Occipital lobe (tissue), 2 donors: ENCODE results near the gene FRYL. TPM values are rescaled to one million over a fixed set of nuclear protein-coding genes. Genes with fewer than 3 reads are reported as not detected.
"Not testable (repeated sequence)": the region's sequence is repeated elsewhere in the genome, so short reads cannot be mapped to it uniquely, and the experiment has no call there.

ENCODE experiments used
- DNase-seq: peaks from one replicate; lab custom pipeline; 2025; lab: John Stamatoyannopoulos, UW
- total RNA-seq: library from RNA; depleted of rRNA; stranded (reverse); fragments of >200 nt; gene quantifications from one replicate; pipeline ENCODE4 v1.2.3, GENCODE V29; 2014

FRYL gene
- total RNA-seq, 1 donor from 2014 or later = 94.1 TPM

DNA sequence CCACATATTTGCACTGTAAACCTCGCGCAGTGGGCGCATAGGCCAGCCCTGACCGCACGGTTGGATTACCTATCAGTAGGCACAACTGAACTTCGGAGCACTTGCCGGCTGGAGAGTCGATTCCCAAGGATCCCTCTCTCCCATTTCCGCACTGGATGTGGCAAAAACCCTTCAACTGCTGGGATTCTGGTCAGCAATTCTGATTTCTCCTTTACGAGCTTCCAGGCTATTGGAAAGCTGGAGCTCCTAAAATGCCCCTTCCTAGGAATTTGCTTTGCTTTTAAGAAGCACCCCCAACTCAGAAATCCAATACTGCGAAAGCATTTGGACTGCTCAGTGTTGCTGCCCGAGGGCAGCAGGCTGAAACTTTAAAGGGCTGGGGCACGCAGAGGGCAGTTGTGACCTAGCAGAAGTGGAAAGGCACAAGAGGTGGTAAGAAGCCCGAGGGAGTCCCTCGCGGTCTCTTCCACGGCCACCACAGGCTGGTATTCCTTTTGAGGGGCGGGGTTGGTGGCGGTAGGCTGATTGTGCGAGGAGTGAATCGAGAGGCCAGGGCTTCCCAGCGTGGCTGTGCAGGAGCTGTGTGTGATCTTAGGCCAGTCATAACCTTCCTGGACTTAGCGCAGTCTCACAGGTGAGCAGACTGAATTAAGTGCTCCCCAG lies 288.4 kb downstream of the FRYL start:
- DNase-seq = no peak

DNA sequence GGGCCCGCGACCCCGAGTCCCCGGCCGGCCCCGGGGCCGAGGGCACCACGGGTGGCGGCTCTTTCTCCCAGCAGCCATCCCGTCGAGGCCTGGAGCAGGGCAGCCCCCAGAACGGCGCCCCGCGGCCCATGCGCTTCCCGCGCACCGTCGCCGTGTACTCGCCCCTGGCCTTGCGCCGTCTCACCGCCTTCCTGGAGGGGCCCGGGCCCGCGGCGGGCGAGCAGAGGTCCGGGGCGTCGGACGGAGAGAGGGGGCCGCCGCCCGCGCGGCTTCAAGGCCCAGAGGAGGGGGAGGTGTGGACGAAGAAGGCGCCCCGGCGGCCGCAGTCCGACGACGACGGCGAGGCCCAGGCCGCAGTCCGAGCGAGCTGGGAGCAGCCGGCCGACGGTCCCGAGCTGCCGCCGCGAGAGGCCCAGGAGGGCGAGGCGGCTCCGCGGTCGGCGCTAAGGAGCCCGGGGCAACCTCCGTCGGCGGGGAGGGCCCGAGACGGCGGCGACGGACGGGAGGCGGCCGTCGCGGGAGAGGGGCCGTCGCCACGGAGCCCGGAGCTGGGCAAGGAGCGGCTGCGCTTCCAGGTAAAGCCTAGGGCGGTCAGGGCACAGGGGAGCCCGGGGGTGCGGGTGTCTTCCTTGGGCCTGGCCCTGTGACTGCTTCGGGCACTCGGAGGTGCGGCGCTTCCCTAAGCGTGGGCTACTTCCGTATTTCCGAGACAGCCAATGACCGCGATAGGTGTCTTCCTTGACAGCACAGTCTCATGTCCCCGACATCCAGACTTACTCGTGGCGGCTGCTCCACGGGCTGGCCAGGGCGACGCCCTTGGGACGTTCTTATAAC lies 289.2 kb downstream of the FRYL start:
- DNase-seq = no peak

DNA sequence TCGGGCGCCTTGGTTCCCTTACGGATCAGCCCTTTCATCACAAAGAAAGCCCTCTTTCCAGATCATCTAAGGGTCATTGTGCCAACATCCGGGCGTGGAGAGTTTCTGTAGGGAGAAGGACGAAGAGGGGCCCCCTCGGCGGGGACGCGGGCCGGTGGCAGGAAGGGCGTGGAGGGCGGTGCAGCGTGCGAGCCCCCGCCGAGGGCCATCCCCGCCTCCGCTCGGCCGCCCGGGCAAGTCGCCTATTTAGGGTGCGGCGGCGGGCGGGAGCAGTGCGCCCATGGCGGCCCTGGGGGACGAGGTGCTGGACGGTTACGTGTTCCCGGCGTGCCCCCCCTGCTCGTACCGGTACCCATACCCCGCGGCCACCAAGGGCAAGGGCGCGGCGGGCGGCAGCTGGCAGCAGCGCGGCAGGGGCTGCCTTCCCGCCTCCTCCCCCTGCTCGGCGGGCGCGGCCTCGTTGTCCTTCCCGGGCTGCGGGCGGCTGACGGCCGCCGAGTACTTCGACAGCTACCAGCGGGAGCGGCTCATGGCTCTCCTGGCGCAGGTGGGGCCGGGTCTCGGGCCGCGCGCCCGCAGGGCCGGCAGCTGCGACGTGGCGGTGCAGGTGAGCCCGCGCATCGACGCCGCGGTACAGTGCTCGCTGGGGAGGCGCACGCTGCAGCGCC lies 289.9 kb downstream of the FRYL start, which contains the start of gene ZAR1:
Gene ZAR1, plus strand, starts transcription at position 241 of the 668 bp plus-strand sequence. Its CDS starts 40 bp downstream, at position 281.
- no peak for DNase-seq

DNA sequence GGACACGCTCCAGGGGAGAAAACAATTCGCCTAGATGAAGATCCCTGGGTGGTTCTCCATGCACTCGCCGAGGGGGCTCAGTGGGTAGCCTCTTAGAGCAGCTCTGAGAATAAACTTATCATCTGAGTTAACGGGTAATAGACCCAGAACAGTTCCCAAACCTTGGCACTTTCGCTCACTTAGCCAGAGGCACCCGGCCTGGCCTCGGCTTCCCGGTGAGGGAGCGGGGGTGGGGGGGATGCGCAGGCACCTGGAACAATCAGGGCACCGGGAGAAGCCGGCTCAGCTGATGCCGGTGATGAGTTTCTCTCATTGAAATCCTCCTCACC lies 290.4 kb downstream of the FRYL start:
- no peak for DNase-seq

DNA sequence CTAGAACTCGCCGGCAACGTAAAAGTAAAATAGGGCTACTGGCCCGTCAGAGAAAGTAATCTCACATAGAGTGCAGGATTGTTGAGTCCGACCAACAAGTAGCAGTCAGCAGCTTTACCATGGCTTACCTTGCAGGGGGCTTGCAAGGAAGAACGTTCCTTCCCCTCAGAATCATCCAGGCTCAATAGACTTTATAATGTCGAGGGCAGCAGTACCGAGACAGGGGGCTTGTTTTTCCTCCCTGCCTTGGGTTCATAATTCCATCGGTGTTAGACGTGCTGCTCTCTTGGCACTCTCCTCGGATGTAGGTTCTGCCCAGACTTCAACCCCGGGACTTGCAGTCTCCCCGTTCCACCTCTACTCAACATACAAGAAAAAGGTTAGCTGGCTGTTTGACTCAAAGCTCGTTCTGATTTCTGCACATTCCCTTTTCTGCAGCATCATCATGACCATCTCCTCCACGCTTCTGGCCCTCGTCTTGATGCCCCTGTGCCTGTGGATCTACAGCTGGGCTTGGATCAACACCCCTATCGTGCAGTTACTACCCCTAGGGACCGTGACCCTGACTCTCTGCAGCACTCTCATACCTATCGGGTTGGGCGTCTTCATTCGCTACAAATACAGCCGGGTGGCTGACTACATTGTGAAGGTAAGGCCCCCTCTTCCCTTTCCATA lies 295.4 kb downstream of the FRYL start:
- no peak for DNase-seq

DNA sequence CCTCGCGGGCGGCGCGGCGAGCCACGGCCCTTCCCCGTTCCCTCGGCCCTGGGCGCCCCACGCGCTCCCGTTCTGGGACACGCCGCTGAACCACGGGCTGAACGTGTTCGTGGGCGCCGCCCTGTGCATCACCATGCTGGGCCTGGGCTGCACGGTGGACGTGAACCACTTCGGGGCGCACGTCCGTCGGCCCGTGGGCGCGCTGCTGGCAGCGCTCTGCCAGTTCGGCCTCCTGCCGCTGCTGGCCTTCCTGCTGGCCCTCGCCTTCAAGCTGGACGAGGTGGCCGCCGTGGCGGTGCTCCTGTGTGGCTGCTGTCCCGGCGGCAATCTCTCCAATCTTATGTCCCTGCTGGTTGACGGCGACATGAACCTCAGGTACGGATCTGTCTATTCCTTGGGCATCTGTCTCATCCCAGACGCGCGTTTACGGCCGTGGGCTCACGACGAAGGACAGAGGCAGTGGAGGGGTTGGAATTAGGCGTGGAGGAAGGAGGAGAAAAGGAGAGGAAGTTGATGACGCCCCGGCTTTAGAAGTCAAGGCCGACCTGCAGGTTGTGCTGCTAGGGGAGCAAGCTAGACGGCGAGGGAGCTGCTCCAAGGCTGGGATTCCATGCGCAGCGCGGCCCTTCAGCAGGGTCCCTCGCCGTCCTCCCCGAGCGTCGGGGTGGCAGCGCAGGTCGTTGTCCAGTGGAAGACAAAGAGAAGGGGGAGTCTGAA lies 296.1 kb downstream of the FRYL start:
- no peak for DNase-seq

DNA sequence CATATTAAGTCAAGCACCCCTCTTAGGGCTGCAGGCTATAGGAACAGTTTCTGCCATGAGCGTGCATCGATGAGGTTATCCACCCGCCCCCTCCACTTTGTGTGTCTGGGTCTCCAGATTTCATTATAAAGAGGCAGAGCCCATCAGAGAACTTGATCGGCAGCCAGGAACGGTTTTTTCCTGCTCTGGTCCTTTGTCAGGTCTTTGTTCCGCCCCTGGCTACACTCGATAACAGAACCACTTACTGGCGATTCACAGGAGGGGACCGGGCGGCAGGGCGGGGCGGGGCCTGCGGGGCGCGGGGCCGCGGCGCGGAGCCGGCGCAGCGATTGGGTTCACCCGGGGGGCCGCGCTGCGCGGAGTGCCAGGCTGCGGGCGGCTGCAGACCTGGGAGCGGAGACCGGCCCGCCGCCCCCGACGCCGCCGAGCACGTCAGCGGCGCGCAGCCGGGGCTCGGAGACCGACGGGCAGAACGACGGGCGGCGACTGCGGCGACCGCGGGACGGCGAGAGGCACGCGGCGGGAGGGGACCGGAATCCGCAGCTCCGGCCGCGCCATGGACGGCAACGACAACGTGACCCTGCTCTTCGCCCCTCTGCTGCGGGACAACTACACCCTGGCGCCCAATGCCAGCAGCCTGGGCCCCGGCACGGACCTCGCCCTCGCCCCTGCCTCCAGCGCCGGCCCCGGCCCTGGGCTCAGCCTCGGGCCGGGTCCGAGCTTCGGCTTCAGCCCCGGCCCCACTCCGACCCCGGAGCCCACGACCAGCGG lies 296.9 kb downstream of the FRYL start, which contains the start of gene SLC10A4:
Gene SLC10A4, plus strand, starts transcription at position 338 of the 771 bp plus-strand sequence. Its CDS starts 219 bp downstream, at position 557.
- DNase-seq = no peak

DNA sequence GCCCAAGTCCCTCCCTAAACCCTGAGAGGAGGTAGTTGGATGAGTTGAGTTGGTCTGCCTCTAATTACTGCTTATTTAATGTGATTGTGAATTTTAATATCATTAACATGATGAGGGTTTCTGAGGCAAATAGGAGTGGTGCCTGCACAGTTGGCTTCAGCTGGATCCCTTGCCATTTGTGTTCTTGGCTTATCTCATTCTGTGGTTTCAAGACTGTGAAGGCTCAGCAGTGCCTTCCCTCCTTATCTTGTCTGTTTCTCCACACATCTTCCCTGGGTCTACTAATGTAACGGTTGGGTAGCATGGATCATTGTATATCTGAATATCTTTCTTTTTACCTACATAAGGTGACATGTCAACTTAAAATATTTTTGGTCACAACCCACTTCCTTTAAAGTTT lies 298.5 kb downstream of the FRYL start:
- no peak for DNase-seq

DNA sequence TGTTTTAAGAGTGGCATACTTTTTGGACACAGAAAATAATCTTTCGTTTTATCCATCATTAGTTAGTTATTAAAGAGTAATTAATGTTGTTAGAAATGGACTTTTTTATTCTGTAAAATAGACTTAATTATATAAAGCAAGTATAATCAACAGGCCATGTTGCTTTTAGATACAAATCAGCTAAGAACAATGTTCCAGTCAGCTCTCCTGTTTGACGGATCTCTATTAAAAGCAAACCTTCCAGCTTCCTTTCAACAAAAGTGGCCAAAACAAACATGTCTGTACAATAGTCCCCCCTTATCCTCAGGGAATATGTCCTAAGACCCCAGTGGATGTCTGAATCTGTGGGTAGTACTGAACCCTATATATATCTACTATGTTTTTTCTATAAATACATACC lies 301.8 kb downstream of the FRYL start:
- DNase-seq = no peak

DNA sequence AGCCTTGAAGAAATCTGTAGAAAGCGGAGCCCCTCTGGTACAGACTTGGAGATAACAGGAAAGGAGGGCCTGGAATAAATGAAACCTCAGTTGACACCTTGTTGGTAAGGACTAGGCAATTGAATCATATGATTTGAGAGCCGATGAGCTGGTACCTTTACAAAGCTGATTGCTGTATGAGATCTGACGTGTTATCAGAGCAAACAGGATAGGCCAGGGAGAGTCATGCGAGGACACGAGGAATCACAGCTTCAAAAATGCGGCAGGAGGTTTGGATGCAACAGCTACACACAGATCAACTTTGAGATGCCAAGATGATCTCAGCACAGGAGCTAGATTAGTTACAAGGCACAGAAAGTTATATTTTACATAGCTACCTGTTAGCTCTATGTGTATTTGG lies 304.3 kb downstream of the FRYL start:
- DNase-seq = no peak

DNA sequence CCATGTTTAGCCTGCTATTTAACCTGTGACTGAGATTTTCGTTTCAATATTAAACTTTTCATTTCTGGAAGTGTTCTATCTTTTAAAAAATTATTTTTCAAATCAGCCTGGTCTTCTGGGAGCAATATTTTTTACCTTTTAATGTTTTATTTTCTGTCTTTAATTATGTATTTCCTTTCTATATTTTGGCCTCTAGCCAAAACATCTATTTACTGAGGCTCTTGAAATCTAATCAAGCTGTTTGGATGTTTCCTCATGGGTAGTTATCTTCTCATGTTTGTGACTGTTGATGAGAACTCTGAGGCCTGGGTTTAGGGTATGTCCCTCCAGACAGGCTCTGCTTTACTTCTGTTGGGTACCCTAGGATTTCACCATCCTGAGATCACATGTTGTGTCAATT lies 307.3 kb downstream of the FRYL start:
- DNase-seq = no peak

DNA sequence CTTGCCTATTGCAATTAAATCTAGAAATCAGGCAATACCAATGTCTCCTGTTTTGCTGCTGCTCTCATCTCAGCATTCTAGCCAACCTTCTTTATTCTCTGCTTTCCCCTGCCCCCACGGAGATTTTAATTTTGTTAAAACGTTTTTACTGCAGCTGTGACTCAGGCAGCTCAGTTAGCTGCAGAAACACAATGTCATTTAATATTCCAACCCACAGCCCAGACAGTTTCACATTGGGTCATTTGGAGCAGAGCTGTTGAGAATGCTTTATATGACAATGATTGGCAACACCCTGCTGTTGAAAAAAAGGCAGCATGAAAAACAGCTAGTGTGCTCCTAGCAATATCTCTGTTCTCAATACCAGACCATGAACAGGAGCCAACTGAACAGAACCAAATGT lies 309.5 kb downstream of the FRYL start:
- no peak for DNase-seq

DNA sequence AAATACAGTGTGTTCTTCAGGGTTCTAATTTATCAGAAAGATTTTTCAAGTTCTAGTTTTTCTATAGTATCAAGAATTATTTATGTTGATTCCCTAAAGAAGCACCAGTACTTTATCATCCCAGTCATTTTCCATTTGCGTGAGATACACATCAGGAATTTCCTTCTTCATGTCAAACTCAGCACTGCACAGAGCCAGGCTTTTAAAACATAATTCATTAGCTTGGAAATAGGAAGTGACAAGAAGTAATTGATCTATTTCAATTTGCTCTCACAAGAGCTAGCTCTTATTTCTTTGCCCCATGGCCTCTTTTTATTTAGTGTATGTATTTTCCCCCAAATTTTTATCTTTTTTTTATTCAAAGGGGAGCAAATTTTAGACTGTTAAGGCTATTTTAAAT lies 309.9 kb downstream of the FRYL start:
- DNase-seq = no peak

DNA sequence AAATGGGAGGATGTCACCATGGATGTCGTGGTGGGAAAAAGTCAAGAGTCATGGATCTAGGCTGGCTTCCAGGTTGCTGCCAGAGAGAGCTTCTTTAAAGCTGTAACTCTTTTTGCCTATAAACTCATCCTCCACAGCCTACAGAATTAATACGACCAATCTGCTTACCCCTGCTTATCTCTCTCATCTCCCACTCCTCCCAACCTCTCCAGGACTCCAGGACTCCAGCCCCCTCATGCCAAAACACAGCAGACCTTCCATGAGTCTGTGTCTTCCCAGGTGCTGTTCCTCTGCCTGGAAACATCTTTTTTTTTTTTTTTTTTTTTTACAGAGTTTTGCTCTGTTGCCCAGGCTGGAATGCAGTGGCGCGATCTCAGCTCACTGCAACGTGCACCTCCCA lies 312.2 kb downstream of the FRYL start:
- DNase-seq = no peak

DNA sequence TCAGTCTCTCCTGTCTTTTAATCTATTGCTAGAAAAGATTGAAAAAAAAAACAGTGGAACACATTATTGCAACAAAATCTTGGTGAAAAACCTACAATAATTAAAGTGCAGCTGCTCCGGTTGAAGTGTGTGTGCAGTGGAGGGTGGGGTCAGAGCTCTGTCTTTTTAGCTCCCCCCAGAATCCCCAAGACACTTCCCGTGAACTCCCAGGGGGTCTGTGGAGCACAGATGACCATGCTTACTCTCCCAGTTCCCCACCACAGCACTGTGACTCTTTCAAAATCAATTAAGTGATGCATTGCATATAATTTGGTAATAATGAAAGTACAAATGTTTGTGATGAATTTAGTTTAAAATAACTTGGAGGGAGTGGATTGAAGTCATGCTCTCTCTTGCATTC lies 312.6 kb downstream of the FRYL start:
- no peak for DNase-seq

DNA sequence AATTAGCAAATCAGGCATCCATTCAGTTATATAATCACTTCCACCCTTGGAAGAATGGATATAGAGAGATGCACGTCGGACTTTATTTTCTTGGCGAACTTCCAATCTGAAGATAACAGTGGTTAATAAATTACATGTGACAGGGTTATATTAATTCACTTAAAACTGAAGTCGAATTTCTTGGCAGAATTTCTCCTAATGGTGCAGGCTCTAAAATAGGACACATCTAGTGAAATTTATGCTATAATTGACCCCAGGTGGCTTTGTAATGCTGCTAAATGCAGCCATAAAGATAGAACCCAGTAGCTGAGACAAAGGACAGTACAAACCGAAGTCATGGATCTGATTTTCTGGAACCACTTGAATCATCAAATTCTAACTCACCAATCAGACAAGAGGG lies 317.7 kb downstream of the FRYL start:
- no peak for DNase-seq

DNA sequence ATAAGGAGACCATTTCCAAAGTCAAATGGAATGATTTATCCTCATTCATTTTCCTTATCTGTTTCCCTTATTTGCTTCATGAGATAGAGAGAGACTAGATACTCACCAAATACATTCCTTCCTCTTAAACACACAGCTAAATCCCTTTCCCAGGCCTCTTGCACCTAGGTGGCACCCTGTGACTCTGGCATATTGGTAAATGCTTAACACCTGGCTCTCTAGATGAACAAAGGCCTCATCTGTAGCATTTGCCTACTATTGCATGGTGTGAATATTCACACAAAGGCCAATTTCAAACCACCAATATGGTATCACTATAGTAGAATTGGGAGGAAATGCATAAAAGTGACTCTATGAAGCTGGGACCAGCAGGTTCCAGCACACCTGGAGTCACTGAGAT lies 319.1 kb downstream of the FRYL start:
- DNase-seq = no peak

DNA sequence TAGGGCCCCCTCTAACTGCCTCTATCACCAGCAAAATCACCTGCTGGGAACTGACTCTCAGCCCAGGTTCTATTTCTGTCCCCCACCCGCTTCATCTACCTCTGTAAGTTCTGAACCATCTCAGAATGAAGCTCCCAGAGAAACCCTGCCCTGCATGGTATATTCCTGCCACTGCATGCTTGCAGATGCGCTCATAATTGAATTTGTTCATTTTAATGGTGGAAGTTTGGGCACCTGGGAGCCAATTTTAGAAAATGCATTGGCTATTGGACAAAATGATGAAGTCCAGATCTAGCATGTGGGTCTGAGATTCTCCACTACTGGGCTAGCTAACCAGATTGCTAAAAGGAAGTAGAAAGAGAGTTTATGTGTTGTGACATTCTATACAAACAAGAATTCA lies 325.5 kb downstream of the FRYL start:
- DNase-seq = no peak

DNA sequence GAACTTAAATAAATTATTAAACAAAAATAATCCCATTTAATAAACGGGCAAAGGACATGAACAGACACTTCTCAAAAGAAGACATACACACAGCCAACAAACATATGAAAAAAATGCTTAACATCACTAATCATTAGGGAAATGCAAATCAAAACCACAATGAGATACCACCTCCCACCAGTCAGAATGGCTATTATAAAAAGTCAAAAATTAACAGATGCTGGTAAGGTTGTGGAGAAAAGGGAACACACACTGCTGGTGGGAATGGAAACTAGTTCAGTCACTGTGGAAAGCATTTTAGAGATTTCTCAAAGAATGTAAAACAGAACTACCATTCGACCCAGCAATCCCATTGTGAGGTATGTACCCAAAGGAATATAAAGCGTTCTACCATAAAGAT lies 328.4 kb downstream of the FRYL start:
- DNase-seq = not testable (repeated sequence)

DNA sequence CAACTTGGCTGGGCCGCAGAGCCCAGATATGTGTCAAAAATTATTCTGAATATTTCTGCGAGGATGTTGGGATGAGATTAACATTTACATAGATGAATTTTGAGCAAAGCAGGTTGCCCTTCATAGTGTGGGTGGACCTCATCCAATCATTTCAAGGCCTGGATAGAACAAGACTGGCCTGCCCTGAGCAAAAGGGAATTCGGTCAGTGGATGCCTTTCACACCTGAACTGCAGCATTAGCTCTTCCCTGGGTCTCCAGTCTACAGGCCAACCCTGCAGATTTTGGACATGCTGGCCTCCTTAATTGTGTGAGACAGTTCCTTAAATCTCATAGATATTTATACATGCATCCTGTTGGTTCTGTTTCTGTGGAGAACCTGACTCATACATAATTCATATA lies 329.3 kb downstream of the FRYL start:
- DNase-seq = no peak

DNA sequence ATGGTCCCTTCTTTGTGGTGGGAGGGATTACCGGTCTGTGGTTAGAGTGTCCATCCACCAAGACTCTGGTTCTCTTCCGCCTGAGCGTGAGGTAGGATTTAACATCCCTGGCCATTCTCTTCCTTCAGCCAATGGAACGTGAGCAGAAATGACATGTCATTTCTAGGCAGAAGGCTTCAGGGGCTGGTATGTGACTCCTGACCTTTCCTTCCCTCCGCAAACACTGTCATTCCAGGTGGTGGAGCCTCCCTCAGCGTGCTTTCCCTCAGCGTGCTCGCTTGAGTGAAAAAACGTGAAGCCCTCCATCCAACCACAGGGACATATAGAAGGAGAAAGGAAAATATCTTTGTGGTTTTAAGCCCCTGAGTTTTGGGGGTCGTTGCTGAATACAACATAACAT lies 330.9 kb downstream of the FRYL start:
- DNase-seq = no peak
